Upper lobe of left lung (tissue), 6 donors: ENCODE data around the gene ADGB. TPM values are rescaled to one million over a fixed set of nuclear protein-coding genes. Genes with fewer than 3 reads are reported as not detected.

ENCODE experiments used
- ATAC-seq, 2 donors: fragments of 200-7000 bp; cut with Tn5 transposase; one replicate each; pipeline ENCODE4 v1.9.1; 2022; ENCODE audit warnings: mild to moderate bottlenecking in 2 of 2, moderate library complexity in 2 of 2; ENCODE audit not compliant: low FRiP score in 2 of 2
- DNase-seq, 2 donors: peaks; one replicate each; pipeline ENCODE4 v3.0.0-alpha.2; 2019 to 2020
- H3K27ac ChIP-seq, 4 donors: fragments of 200-600 bp; sonication (generic); one replicate each; pipeline ENCODE4 v1.5.1; 2016 to 2019
- H3K27me3 ChIP-seq, 4 donors: fragments of 200-600 bp; sonication (generic); one replicate each; pipeline ENCODE4 v1.5.1; 2017 to 2019
- H3K36me3 ChIP-seq, 4 donors: fragments of 200-600 bp; sonication (generic); one replicate each; pipeline ENCODE4 v1.5.1; 2016 to 2019
- H3K4me1 ChIP-seq, 4 donors: fragments of 200-600 bp; sonication (generic); one replicate each; pipeline ENCODE4 v1.5.1; 2018 to 2019
- H3K4me3 ChIP-seq, 4 donors: fragments of 200-600 bp; sonication (generic); one replicate each; pipeline ENCODE4 v1.5.1; 2017 to 2019; ENCODE audit warnings: mild to moderate bottlenecking in 2 of 4, moderate library complexity in 1 of 4
- H3K9me3 ChIP-seq, 4 donors: fragments of 200-600 bp; sonication (generic); one replicate each; pipeline ENCODE4 v1.5.1; 2018 to 2019
- EP300 ChIP-seq, 4 donors: sonication (generic); formaldehyde crosslinking; IDR thresholded peaks; one replicate each; pipeline ENCODE4 v1.5.1; 2017; ENCODE audit warnings: antibody characterized with exemption in 4 of 4, control low read depth in 2 of 4
- POLR2A ChIP-seq, 4 donors: fragments of 450-650 bp; IDR thresholded peaks; one replicate each; pipeline ENCODE4 v1.5.1; 2016 to 2017; ENCODE audit warnings: antibody characterized with exemption in 4 of 4, mild to moderate bottlenecking in 2 of 4
- POLR2AphosphoS5 ChIP-seq, 2 donors: sonication (generic); formaldehyde crosslinking; IDR thresholded peaks; one replicate each; pipeline ENCODE4 v1.5.1; 2017; ENCODE audit warnings: antibody characterized with exemption in 2 of 2
- WGBS, 2 donors: methylation state at CpG; one replicate each; pipeline ENCODE4 v1.1.5; 2017 to 2018; 5-methylcytosine and 5-hydroxymethylcytosine counted together
- total RNA-seq, 6 donors: library from RNA; depleted of rRNA in 4 of 6; stranded (reverse); fragments of >200 nt in 4 of 6; gene quantifications; one replicate each; pipeline versions ENCODE4 v1.1.0 to v1.2.1, GENCODE V29; 2016 to 2021
- TF ChIP-seq, protein P1 (sequence below), 6 experiments: fragments of 450-650 bp in 4 of 6; fragments of 200-600 bp in 2 of 6; sonication (generic) in 2 of 6; IDR thresholded peaks; one replicate each; pipeline ENCODE4 v1.5.1; 2016 to 2019; ENCODE audit warnings: antibody characterized with exemption in 6 of 6
- donor health status: DM: no; HTN: no; CAD: no; lungs with moderate emphysema.
- donor health status: DM: no; HTN: yes; CAD: no; lungs with severe emphysema.

The ADGB gene
- total RNA-seq, 6 donors from 2014 or later = 0.31 to 34.6 (median 6.2) TPM

DNA sequence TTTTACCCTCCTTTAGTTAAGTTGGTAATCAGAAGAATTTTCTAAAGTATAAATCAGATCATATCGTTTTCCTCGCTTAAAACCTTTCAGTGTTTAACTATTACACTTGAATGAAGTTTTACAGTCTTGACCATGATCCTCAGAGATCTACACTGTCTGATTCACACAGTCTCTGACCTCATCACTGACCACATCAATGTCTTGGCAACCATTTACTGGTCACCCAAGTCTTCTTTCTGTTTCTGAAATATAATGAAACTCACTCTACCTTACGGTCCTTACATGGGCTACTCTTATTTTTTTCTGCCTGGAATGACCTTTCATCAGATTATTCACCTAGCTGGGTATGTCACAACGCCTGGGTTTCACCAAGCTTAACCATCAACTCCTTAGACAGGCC lies 71.4 kb downstream of the ADGB start:
- DNase-seq (no peak), ATAC-seq (no peak)
- WGBS, 2 donors = 83 to 85% methylated on average over 4 of the region's 4 CpGs
- no peak overlapping the region for H3K27ac ChIP-seq
- no peak for TF ChIP-seq EP300 (IDR thresholded peaks at IDR 0.05)
- no peak for TF ChIP-seq POLR2AphosphoS5 (IDR thresholded peaks at IDR 0.05)
- TF ChIP-seq POLR2A (IDR thresholded peaks at IDR 0.05) = no peak
- TF ChIP-seq, protein P1, sequence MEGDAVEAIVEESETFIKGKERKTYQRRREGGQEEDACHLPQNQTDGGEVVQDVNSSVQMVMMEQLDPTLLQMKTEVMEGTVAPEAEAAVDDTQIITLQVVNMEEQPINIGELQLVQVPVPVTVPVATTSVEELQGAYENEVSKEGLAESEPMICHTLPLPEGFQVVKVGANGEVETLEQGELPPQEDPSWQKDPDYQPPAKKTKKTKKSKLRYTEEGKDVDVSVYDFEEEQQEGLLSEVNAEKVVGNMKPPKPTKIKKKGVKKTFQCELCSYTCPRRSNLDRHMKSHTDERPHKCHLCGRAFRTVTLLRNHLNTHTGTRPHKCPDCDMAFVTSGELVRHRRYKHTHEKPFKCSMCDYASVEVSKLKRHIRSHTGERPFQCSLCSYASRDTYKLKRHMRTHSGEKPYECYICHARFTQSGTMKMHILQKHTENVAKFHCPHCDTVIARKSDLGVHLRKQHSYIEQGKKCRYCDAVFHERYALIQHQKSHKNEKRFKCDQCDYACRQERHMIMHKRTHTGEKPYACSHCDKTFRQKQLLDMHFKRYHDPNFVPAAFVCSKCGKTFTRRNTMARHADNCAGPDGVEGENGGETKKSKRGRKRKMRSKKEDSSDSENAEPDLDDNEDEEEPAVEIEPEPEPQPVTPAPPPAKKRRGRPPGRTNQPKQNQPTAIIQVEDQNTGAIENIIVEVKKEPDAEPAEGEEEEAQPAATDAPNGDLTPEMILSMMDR (IDR thresholded peaks at IDR 0.05) = no peak
- H3K27me3 ChIP-seq = no peaks in the 10 kb centered on the region
- no peaks in the 10 kb centered on the region for H3K9me3 ChIP-seq
- H3K4me1 ChIP-seq = no peaks in the 10 kb centered on the region
- H3K36me3 ChIP-seq = no peaks in the 10 kb centered on the region
- no peak overlapping the region for H3K4me3 ChIP-seq

DNA sequence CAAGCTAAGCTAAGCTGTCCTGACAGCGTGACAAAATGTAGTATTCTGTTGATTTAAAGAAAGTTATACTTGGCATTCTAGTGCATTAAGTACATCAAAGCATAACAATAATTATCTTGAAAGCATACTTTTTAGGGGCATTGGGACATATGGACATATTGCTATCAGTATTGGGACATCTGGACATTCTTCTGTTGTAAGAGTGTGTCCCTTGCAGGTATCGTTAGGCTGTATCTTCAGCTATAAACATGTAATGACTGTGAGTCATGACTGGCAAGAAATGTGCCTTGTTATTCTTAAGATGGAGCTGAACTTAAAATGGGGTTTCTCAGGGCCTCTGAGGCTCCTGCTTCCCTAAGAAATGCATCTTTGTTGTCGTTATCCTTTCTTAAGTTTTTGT lies 74.3 kb downstream of the ADGB start:
- H3K9me3 ChIP-seq = no peaks in the 10 kb centered on the region
- H3K4me3 ChIP-seq = no peak overlapping the region
- H3K27ac ChIP-seq = no peak overlapping the region
- no peaks in the 10 kb centered on the region for H3K4me1 ChIP-seq
- ATAC-seq (no peak), DNase-seq (no peak)
- TF ChIP-seq EP300 (IDR thresholded peaks at IDR 0.05) (no peak), POLR2A (IDR thresholded peaks at IDR 0.05) (no peak), POLR2AphosphoS5 (IDR thresholded peaks at IDR 0.05) (no peak)
- TF ChIP-seq, protein P1 (IDR thresholded peaks at IDR 0.05) = no peak
- 86 to 94% methylated on average over 3 of the region's 3 CpGs for WGBS, 2 donors
- no peaks in the 10 kb centered on the region for H3K36me3 ChIP-seq
- no peaks in the 10 kb centered on the region for H3K27me3 ChIP-seq

DNA sequence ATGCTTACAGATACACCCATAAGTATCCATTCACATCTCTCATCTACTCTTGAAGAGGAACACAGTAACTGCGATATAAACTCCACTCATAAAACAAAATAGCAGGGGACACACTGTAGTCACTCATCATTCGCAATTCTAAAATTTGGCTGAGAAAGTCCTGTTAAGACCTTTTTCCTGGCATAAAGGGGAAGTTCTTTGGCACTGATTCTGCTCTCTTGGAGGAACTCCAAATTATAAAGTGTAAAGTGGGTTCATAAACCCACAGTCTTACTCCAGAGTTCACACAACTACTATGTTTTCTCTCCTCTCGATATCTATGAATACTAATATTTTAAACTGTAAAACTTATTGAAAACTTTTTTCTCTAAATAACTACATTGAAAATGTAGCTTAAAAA lies 80.6 kb downstream of the ADGB start:
- no peaks in the 10 kb centered on the region for H3K9me3 ChIP-seq
- H3K36me3 ChIP-seq = no peaks in the 10 kb centered on the region
- TF ChIP-seq, protein P1 (IDR thresholded peaks at IDR 0.05) = no peak
- TF ChIP-seq POLR2AphosphoS5 (IDR thresholded peaks at IDR 0.05) = no peak
- no peak for TF ChIP-seq POLR2A (IDR thresholded peaks at IDR 0.05)
- TF ChIP-seq EP300 (IDR thresholded peaks at IDR 0.05) = no peak
- no peak overlapping the region for H3K4me3 ChIP-seq
- H3K27ac ChIP-seq = no peak overlapping the region
- ATAC-seq (no peak), DNase-seq (no peak)
- no peaks in the 10 kb centered on the region for H3K4me1 ChIP-seq
- 39 to 43% methylated on average over 3 of the region's 3 CpGs for WGBS, 2 donors
- H3K27me3 ChIP-seq = no peaks in the 10 kb centered on the region

DNA sequence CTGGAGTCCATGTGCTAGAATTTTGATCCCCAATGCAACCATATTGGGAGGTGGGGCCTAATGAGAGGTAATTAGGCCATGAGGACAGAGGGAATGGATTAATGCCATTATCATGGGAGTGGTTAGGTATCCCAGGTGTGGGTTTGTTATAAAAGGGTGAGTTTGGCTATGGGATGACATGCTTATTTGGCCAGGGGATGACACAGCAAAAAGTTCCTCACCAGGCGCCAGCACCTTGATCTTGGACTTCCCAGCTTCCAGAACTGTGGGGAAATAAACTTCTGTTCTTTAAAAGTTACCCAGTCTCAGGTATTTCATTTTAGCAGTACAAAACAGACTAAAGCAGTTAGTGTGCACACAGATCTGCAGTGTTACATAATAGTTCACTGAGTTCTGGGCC lies 84.1 kb downstream of the ADGB start:
- TF ChIP-seq POLR2A (IDR thresholded peaks at IDR 0.05) (no peak), EP300 (IDR thresholded peaks at IDR 0.05) (no peak), POLR2AphosphoS5 (IDR thresholded peaks at IDR 0.05) (no peak)
- TF ChIP-seq, protein P1 (IDR thresholded peaks at IDR 0.05) = no peak
- H3K4me1 ChIP-seq = no peaks in the 10 kb centered on the region
- H3K36me3 ChIP-seq = no peaks in the 10 kb centered on the region
- no peak overlapping the region for H3K4me3 ChIP-seq
- no peak overlapping the region for H3K27ac ChIP-seq
- ATAC-seq = no peak
- WGBS, 2 donors = 95 to 100% methylated on average over 1 of the region's 1 CpG
- DNase-seq = no peak
- H3K27me3 ChIP-seq = no peaks in the 10 kb centered on the region
- H3K9me3 ChIP-seq = no peaks in the 10 kb centered on the region

DNA sequence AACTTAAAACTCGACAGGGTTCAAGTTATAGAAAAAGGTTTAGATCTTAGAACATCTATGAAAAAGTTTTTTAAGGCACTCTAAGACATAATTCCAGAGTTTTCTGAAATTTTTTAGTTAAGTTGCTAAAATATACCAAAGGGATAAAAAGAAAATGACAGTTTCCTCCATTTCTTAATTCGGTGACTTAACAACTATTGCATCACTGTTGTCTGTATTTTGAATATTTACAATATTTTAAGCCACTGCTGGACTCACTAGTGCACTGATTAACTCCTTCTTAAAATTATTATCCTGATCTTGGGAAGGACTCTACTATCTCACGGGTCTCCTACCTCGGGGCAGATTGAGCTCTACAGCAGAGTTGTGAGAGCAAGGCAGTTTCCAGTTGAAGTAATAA lies 91.0 kb downstream of the ADGB start:
- no peak for ATAC-seq
- 80 to 83% methylated on average over 4 of the region's 4 CpGs for WGBS, 2 donors
- TF ChIP-seq EP300 (IDR thresholded peaks at IDR 0.05) (no peak), POLR2AphosphoS5 (IDR thresholded peaks at IDR 0.05) (no peak), POLR2A (IDR thresholded peaks at IDR 0.05) (no peak)
- TF ChIP-seq, protein P1 (IDR thresholded peaks at IDR 0.05) = no peak

More for the DNA sequence above, 91.0 kb downstream of the ADGB start:
- no peaks in the 10 kb centered on the region for H3K9me3 ChIP-seq
- H3K36me3 ChIP-seq = no peaks in the 10 kb centered on the region
- no peak overlapping the region for H3K27ac ChIP-seq
- no peaks in the 10 kb centered on the region for H3K27me3 ChIP-seq
- no peaks in the 10 kb centered on the region for H3K4me1 ChIP-seq
- no peak for DNase-seq
- H3K4me3 ChIP-seq = no peak overlapping the region
